Skeletal muscle satellite cell (primary cell): ENCODE data around the gene GALNT9. TPM values are rescaled to one million over a fixed set of nuclear protein-coding genes. Genes with fewer than 3 reads are reported as not detected.

Experiments used
- H3K27me3 ChIP-seq: 2 replicates; pipeline ENCODE4 v1.7.0; 2013; ENCODE audit warnings: low read length; ENCODE audit not compliant: control insufficient read depth, insufficient read depth
- H3K36me3 ChIP-seq: 2 replicates; pipeline ENCODE4 v1.7.0; 2013; ENCODE audit warnings: mild to moderate bottlenecking, control low read depth, low read length; ENCODE audit not compliant: insufficient read depth
- H3K4me1 ChIP-seq: 2 replicates; pipeline ENCODE4 v1.7.0; 2013; ENCODE audit warnings: low read length; ENCODE audit not compliant: control insufficient read depth, insufficient read depth
- H3K4me2 ChIP-seq: 2 replicates; pipeline ENCODE4 v1.7.0; 2013; ENCODE audit warnings: mild to moderate bottlenecking, low read length
- H3K4me3 ChIP-seq: 2 replicates; pipeline ENCODE4 v1.7.0; 2013; ENCODE audit warnings: low read length
- H3K9ac ChIP-seq: 2 replicates; pipeline ENCODE4 v1.7.0; 2013; ENCODE audit warnings: mild to moderate bottlenecking, low read depth, low read length, moderate library complexity
- H3K9me3 ChIP-seq: replicated peaks from 2 replicates; pipeline ENCODE4 v1.7.0; 2013; ENCODE audit warnings: mild to moderate bottlenecking, control low read depth, low read length
- small RNA-seq: library from RNA; depleted of rRNA; stranded (forward); fragments of <200 nt; gene quantifications from one replicate; pipeline ENCODE3, GENCODE V24; 2012

The GALNT9 gene

DNA sequence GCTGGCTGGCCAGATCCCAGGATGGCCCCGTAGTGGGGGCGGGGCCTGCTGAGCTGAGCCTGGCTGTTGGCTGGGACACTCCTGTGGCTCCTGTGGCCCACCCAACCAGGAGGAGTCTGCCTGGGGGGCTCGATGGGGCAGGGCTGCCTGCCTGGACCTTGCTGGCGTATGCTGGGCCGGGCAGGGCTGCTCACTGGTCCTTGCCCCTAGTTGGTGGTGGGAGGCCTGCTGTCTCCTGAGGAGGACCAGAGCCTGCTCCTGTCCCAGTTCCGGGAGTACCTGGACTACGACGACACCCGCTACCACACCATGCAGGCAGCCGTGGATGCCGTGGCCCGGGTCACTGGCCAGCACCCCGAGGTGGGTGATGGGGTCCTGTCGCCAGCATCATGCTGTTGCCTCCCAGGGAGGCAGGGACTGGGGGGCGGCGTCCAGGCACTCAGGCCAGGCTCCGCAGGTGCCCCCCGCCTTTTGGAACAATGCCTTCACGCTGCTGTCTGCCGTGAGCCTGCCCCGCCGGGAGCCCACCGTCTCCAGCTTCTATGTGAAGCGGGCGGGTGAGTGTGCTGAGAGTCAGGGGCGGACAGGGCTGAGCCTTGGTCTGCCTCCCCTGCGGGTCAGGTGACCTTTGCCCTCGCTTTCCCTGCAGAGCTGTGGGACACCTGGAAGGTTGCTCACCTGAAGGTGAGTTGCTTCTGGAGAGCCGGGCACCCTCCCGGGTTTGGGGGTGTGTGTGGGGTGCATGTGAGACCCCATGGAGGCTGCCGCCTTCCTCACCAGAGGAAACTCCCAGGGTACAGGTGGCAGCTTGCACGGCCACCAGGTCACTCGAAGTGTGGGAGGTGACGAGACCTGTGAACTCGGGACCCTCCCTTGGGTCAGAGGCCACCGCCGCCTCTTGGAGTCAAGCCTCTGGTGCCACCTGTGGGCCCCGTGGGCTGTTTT, 181.7 kb downstream of the GALNT9 start:
- Histone ChIP-seq H3K36me3 (peaks cover 13% of the 10 kb centered on the region), H3K4me3 (no peak overlapping the region)

DNA sequence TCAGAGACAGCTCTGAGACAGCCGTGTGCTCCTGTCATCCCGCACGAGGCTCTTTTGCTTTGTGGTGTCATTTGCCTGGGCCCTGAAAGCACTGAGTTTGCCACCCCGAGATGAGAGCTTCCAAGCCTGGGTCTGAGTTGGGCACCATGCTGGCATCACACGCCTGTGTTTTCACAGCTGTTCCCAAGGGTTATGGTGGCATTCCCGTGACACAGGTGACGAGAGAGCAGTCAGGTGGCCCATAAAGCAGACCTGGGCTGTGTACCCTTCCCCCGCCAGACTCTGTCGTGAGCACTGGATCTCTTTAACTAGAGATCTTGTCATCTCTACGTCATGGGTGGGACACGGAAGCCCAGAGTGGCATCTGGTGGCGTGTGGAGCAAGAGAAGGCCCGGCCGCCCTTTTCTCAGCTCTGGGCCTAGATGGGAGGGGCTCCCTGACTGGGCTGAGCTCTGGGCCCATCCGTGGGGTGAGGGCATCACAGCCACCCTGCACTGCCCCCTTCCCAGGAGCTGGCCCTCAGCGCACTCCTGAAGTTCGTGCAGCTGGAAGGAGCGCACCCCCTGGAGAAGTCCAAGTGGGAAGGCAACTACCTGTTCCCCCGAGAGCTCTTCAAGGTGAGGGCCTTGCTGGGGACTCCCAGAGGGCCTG, 182.5 kb downstream of the GALNT9 start:
- H3K4me2 ChIP-seq = no peak overlapping the region

More for the DNA sequence above, 181.7 kb downstream of the GALNT9 start:
- Histone ChIP-seq H3K4me1 (peaks cover 15% of the 10 kb centered on the region), H3K9ac (no peak overlapping the region), H3K4me2 (no peak overlapping the region), H3K27me3 (no peaks in the 10 kb centered on the region), H3K9me3 (no peaks in the 10 kb centered on the region)

More for the DNA sequence above, 182.5 kb downstream of the GALNT9 start:
- H3K27me3 ChIP-seq = no peaks in the 10 kb centered on the region
- H3K36me3 ChIP-seq = peaks cover 11% of the 10 kb centered on the region
- H3K9me3 ChIP-seq = no peaks in the 10 kb centered on the region
- H3K9ac ChIP-seq = no peak overlapping the region
- peaks cover 18% of the 10 kb centered on the region for H3K4me1 ChIP-seq
- H3K4me3 ChIP-seq = no peak overlapping the region

Small RNA genes within 50 kb of the gene (small RNA-seq; reads per million reads assigned to genes)
- gene AC138466.3 = not detected
